GM23338 (cell line): ENCODE measurements around the gene SENP5. TPM values are rescaled to one million over a fixed set of nuclear protein-coding genes. Genes with fewer than 3 reads are reported as not detected.

Source experiments
- ATAC-seq: fragments of 200-7000 bp; cut with Tn5 transposase; 3 replicates; pipeline ENCODE4 v1.9.1; 2020
- DNase-seq: peaks from one replicate; pipeline ENCODE4 v3.0.0-alpha.2; 2015; ENCODE audit warnings: low spot score
- H2AFZ ChIP-seq: fragments of 200-600 bp; sonication (generic); 2 replicates; pipeline ENCODE4 v1.8.0; 2016; ENCODE audit warnings: antibody characterized with exemption, mild to moderate bottlenecking, moderate library complexity
- H3F3A ChIP-seq: fragments of 200-600 bp; sonication (generic); replicated peaks from 2 replicates; pipeline ENCODE4 v1.8.0; 2017; ENCODE audit warnings: antibody characterized with exemption, mixed run types, low read depth
- H3K27ac ChIP-seq: fragments of 200-600 bp; sonication (generic); 2 replicates; pipeline ENCODE4 v1.6.1; 2016; ENCODE audit warnings: low read depth
- H3K27me3 ChIP-seq: fragments of 200-600 bp; sonication (generic); 2 replicates; pipeline ENCODE4 v1.8.0; 2016; ENCODE audit warnings: mild to moderate bottlenecking, mixed run types, moderate library complexity; ENCODE audit not compliant: insufficient read depth
- H3K36me3 ChIP-seq: fragments of 200-600 bp; sonication (generic); 2 replicates; pipeline ENCODE4 v1.8.0; 2016; ENCODE audit warnings: mild to moderate bottlenecking; ENCODE audit not compliant: insufficient read depth
- H3K4me1 ChIP-seq: fragments of 200-600 bp; sonication (generic); 2 replicates; pipeline ENCODE4 v1.8.0; 2016; ENCODE audit warnings: mild to moderate bottlenecking, moderate library complexity; ENCODE audit not compliant: insufficient read depth
- H3K4me2 ChIP-seq: fragments of 200-600 bp; sonication (generic); 2 replicates; pipeline ENCODE4 v1.7.1; 2017; ENCODE audit warnings: mixed run types
- H3K4me3 ChIP-seq: fragments of 200-600 bp; sonication (generic); 2 replicates; pipeline ENCODE4 v1.6.1; 2016; ENCODE audit warnings: mixed run types
- H3K79me2 ChIP-seq: fragments of 200-600 bp; sonication (generic); replicated peaks from 2 replicates; pipeline ENCODE4 v1.8.0; 2017; ENCODE audit warnings: mild to moderate bottlenecking; ENCODE audit not compliant: insufficient read depth
- H3K9me2 ChIP-seq: fragments of 200-600 bp; sonication (generic); 2 replicates; pipeline ENCODE4 v1.8.0; 2017; ENCODE audit not compliant: insufficient read depth
- H4K20me1 ChIP-seq: fragments of 200-600 bp; sonication (generic); replicated peaks from 2 replicates; pipeline ENCODE4 v1.8.0; 2017; ENCODE audit warnings: mild to moderate bottlenecking; ENCODE audit not compliant: insufficient read depth
- H3K27ac Mint-ChIP-seq: 2 replicates; pipeline ENCODE4 v1.8.0; 2020; ENCODE audit warnings: inconsistent platforms, mild to moderate bottlenecking, moderate library complexity, mixed read lengths
- H3K27me3 Mint-ChIP-seq: 3 replicates; pipeline ENCODE4 v1.8.0; 2022; ENCODE audit warnings: low read depth, mild to moderate bottlenecking, moderate library complexity, mixed read lengths, inconsistent platforms; ENCODE audit not compliant: insufficient read depth, poor library complexity
- H3K36me3 Mint-ChIP-seq: 3 replicates; pipeline ENCODE4 v1.8.0; 2021; ENCODE audit warnings: low read depth, mild to moderate bottlenecking, inconsistent platforms, moderate library complexity, mixed read lengths
- H3K4me1 Mint-ChIP-seq: 3 replicates; pipeline ENCODE4 v1.8.0; 2020; ENCODE audit warnings: mild to moderate bottlenecking, inconsistent platforms, mixed read lengths
- H3K4me3 Mint-ChIP-seq: 3 replicates; pipeline ENCODE4 v1.8.0; 2021; ENCODE audit warnings: moderate library complexity, mild to moderate bottlenecking, inconsistent platforms, mixed read lengths
- H3K9me3 Mint-ChIP-seq: 3 replicates; pipeline ENCODE4 v1.8.0; 2020; ENCODE audit warnings: moderate library complexity, mild to moderate bottlenecking, inconsistent platforms, mixed read lengths
- CREB1 ChIP-seq: fragments of 250-450 bp; sonication (Bioruptor Pico); IDR thresholded peaks from 2 replicates; pipeline ENCODE4 v1.5.0; 2020; ENCODE audit warnings: low read depth, mild to moderate bottlenecking, moderate library complexity
- EZH2phosphoT487 ChIP-seq: fragments of 200-600 bp; sonication (generic); IDR thresholded peaks from one replicate; pipeline ENCODE4 v1.8.1; 2018; ENCODE audit warnings: antibody characterized with exemption; ENCODE audit not compliant: unreplicated experiment
- JUNB ChIP-seq: IDR thresholded peaks from one replicate; pipeline ENCODE4 v1.6.1; 2016; ENCODE audit warnings: antibody characterized with exemption; ENCODE audit not compliant: unreplicated experiment
- ZNF462 ChIP-seq: fragments of 250-450 bp; sonication (Bioruptor Pico); IDR thresholded peaks from 2 replicates; pipeline ENCODE4 v1.5.0; 2020; ENCODE audit warnings: mild to moderate bottlenecking, moderate library complexity
- polyA plus RNA-seq: library from polyadenylated mRNA; unstranded; fragments of >200 nt; fragmentation: Nextera tagmentation; extraction: Ambion mirVana; gene quantifications from 2 replicates; pipeline ENCODE4 v1.2.1, GENCODE V29; 2016
- total RNA-seq: library from RNA; depleted of rRNA; stranded (reverse); fragments of >200 nt; shearing (Covaris generic); gene quantifications from 2 replicates; pipeline ENCODE4 v1.2.3, GENCODE V29; 2014
- TF ChIP-seq, protein P1 (sequence below): IDR thresholded peaks from 2 replicates; pipeline ENCODE4 v1.6.1; 2016; ENCODE audit warnings: antibody characterized with exemption

SENP5 gene
- total and polyA plus RNA-seq, 2 experiments from 2014 or later: 12.2 to 34.3 TPM

- no peaks in the 10 kb centered on the region for H3K9me2 ChIP-seq
- peaks cover 24% of the 10 kb centered on the region for H3K36me3 ChIP-seq
- TF ChIP-seq CREB1 (CRISPR knock-in tag): no peak
- no peak for TF ChIP-seq ZNF462 (CRISPR knock-in tag)
- TF ChIP-seq, protein P1, sequence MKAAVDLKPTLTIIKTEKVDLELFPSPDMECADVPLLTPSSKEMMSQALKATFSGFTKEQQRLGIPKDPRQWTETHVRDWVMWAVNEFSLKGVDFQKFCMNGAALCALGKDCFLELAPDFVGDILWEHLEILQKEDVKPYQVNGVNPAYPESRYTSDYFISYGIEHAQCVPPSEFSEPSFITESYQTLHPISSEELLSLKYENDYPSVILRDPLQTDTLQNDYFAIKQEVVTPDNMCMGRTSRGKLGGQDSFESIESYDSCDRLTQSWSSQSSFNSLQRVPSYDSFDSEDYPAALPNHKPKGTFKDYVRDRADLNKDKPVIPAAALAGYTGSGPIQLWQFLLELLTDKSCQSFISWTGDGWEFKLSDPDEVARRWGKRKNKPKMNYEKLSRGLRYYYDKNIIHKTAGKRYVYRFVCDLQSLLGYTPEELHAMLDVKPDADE: no peak
- no peak for TF ChIP-seq JUNB
- TF ChIP-seq EZH2phosphoT487: no peak
- ATAC-seq (no peak), DNase-seq (no peak)
- Mint-ChIP-seq H3K27ac (no peak overlapping the region), H3K4me1 (peaks cover 10% of the 10 kb centered on the region), H3K36me3 (peaks cover 44% of the 10 kb centered on the region), H3K27me3 (peaks cover 1% of the 10 kb centered on the region), H3K4me3 (no peak overlapping the region), H3K9me3 (no peaks in the 10 kb centered on the region)
- no peak overlapping the region for H3K4me3 ChIP-seq
- peaks cover 9% of the 10 kb centered on the region for H4K20me1 ChIP-seq
- no peaks in the 10 kb centered on the region for H3K27me3 ChIP-seq
- peaks cover 7% of the 10 kb centered on the region for H3K4me1 ChIP-seq
- peaks cover 8% of the 10 kb centered on the region; the same call in 1 of the 2 replicates for H3F3A ChIP-seq
- no peak overlapping the region for H3K4me2 ChIP-seq
- no peak overlapping the region for H2AFZ ChIP-seq
- no peak overlapping the region for H3K27ac ChIP-seq
- H3K79me2 ChIP-seq: no peaks in the 10 kb centered on the region
Measured at GRCh38 chr3:196931157-196931556, 63.4 kb downstream of the SENP5 start.
